Activated naive CD4-positive, alpha-beta T cell treated with anti-CD3 and anti-CD28 coated beads, Interleukin-2, amount 50 U/mL, for 72 hours (primary cell): Measurements from ENCODE around the gene SOST. TPM values are rescaled to one million over a fixed set of nuclear protein-coding genes. Genes with fewer than 3 reads are reported as not detected.
"Not testable (repeated sequence)": the region's sequence is repeated elsewhere in the genome, so short reads cannot be mapped to it uniquely, and the experiment has no call there.

ENCODE experiments used
- ATAC-seq, 2 donors: fragments of 150-1000 bp; cut with Tn5 transposase; 2 replicates each; pipeline ENCODE4 v1.10.0; 2021; ENCODE audit warnings: mild to moderate bottlenecking in 2 of 2, moderate library complexity in 2 of 2
- DNase-seq, 2 donors: peaks; one replicate each; pipeline ENCODE4 v3.0.0; 2021 to 2022; ENCODE audit warnings: low spot score in 2 of 2
- H3K27ac Mint-ChIP-seq, 2 donors: one replicate each; pipeline ENCODE4 v1.8.0; 2022; ENCODE audit warnings: mild to moderate bottlenecking in 2 of 2, mixed read lengths in 2 of 2
- H3K36me3 Mint-ChIP-seq, 2 donors: one replicate each; pipeline ENCODE4 v1.8.0; 2022; ENCODE audit warnings: mixed read lengths in 2 of 2
- H3K9me3 Mint-ChIP-seq, 2 donors: one replicate each; pipeline ENCODE4 v1.8.0; 2022; ENCODE audit warnings: mixed read lengths in 2 of 2
- total RNA-seq, 2 donors: library from RNA; stranded (reverse); gene quantifications; one replicate each; pipeline ENCODE4 v1.2.3, GENCODE V29; 2022

Gene SOST
- not detected for total RNA-seq

- peak within 1 kb of the TSS in 1 of 2 donors; percentile 22 for H3K27ac Mint-ChIP-seq
- ATAC-seq (no peak), DNase-seq (no peak)
- H3K9me3 Mint-ChIP-seq, result no peaks in the 10 kb centered on the region
- no peaks in the 10 kb centered on the region for H3K36me3 Mint-ChIP-seq
Observed at GRCh38 chr17:43758497-43759174, at the start of gene SOST. Gene SOST, minus strand, starts transcription at chr17:43758791. Its CDS starts 50 bp downstream, at chr17:43758741.

- DNase-seq (no peak), ATAC-seq (no peak)
- Mint-ChIP-seq H3K27ac (no peak overlapping the region), H3K36me3 (no peaks in the 10 kb centered on the region), H3K9me3 (no peaks in the 10 kb centered on the region)
Observed at GRCh38 chr17:43808076-43808475, 49.5 kb upstream of the SOST start.

GRCh38 chr17:43805117-43805516 is 46.5 kb upstream of the SOST start:
- no peaks in the 10 kb centered on the region for H3K36me3 Mint-ChIP-seq
- ATAC-seq (no peak), DNase-seq (no peak)
- H3K9me3 Mint-ChIP-seq, result no peaks in the 10 kb centered on the region
- H3K27ac Mint-ChIP-seq, result no peak overlapping the region

- DNase-seq, result no peak
- Mint-ChIP-seq H3K9me3 (no peaks in the 10 kb centered on the region), H3K27ac (no peak overlapping the region), H3K36me3 (no peaks in the 10 kb centered on the region)
- no peak for ATAC-seq
Observed at GRCh38 chr17:43803758-43804157, 45.2 kb upstream of the SOST start.

- H3K27ac Mint-ChIP-seq, result no peak overlapping the region
- no peak for DNase-seq
- no peak for ATAC-seq
- no peaks in the 10 kb centered on the region for H3K9me3 Mint-ChIP-seq
- H3K36me3 Mint-ChIP-seq, result no peaks in the 10 kb centered on the region
Observed at GRCh38 chr17:43801844-43802243, 43.3 kb upstream of the SOST start.

GRCh38 chr17:43800736-43801135 is 42.1 kb upstream of the SOST start:
- no peak for DNase-seq
- Mint-ChIP-seq H3K27ac (no peak overlapping the region), H3K9me3 (no peaks in the 10 kb centered on the region), H3K36me3 (no peaks in the 10 kb centered on the region)
- no peak for ATAC-seq

GRCh38 chr17:43799047-43799446 is 40.5 kb upstream of the SOST start:
- DNase-seq (no peak), ATAC-seq (no peak)
- H3K36me3 Mint-ChIP-seq, result no peaks in the 10 kb centered on the region
- no peaks in the 10 kb centered on the region for H3K9me3 Mint-ChIP-seq
- no peak overlapping the region for H3K27ac Mint-ChIP-seq

GRCh38 chr17:43798024-43798423 is 39.4 kb upstream of the SOST start:
- not testable (repeated sequence) for DNase-seq, H3K27ac Mint-ChIP-seq, ATAC-seq, H3K36me3 Mint-ChIP-seq, H3K9me3 Mint-ChIP-seq

- not testable (repeated sequence) for ATAC-seq, H3K27ac Mint-ChIP-seq, H3K9me3 Mint-ChIP-seq, DNase-seq, H3K36me3 Mint-ChIP-seq
Observed at GRCh38 chr17:43792668-43793067, 34.1 kb upstream of the SOST start.

- no peaks in the 10 kb centered on the region for H3K36me3 Mint-ChIP-seq
- no peak for ATAC-seq
- no peaks in the 10 kb centered on the region for H3K9me3 Mint-ChIP-seq
- H3K27ac Mint-ChIP-seq, result no peak overlapping the region
- no peak for DNase-seq
Observed at GRCh38 chr17:43791589-43791988, 33.0 kb upstream of the SOST start.

GRCh38 chr17:43790311-43790940 is 31.8 kb upstream of the SOST start:
- H3K27ac Mint-ChIP-seq, result no peak overlapping the region
- no peaks in the 10 kb centered on the region for H3K9me3 Mint-ChIP-seq
- DNase-seq (no peak), ATAC-seq (no peak)
- no peaks in the 10 kb centered on the region for H3K36me3 Mint-ChIP-seq

- Mint-ChIP-seq H3K9me3 (no peaks in the 10 kb centered on the region), H3K36me3 (no peaks in the 10 kb centered on the region), H3K27ac (no peak overlapping the region)
- DNase-seq (no peak), ATAC-seq (no peak)
Observed at GRCh38 chr17:43789482-43789881, 30.9 kb upstream of the SOST start.

- H3K36me3 Mint-ChIP-seq, result no peaks in the 10 kb centered on the region
- H3K9me3 Mint-ChIP-seq, result no peaks in the 10 kb centered on the region
- peak in 1 of 2 donors; percentile 32 for ATAC-seq
- no peak for DNase-seq
- H3K27ac Mint-ChIP-seq, result no peak overlapping the region
Observed at GRCh38 chr17:43788540-43788939, 29.9 kb upstream of the SOST start.

GRCh38 chr17:43787728-43788127 is 29.1 kb upstream of the SOST start:
- H3K27ac Mint-ChIP-seq, result no peak overlapping the region
- no peaks in the 10 kb centered on the region for H3K9me3 Mint-ChIP-seq
- ATAC-seq (no peak), DNase-seq (no peak)
- no peaks in the 10 kb centered on the region for H3K36me3 Mint-ChIP-seq

GRCh38 chr17:43784628-43785101 is 26.1 kb upstream of the SOST start:
- peak in 1 of 2 donors; percentile 48 for ATAC-seq
- no peak for DNase-seq

GRCh38 chr17:43784068-43784467 is 25.5 kb upstream of the SOST start:
- ATAC-seq, result no peak
- Mint-ChIP-seq H3K36me3 (peaks cover 0 to 3% of the 10 kb centered on the region in 2 donors), H3K27ac (no peak overlapping the region), H3K9me3 (no peaks in the 10 kb centered on the region)
- DNase-seq, result no peak

More at GRCh38 chr17:43784628-43785101, 26.1 kb upstream of the SOST start:
- H3K9me3 Mint-ChIP-seq, result no peaks in the 10 kb centered on the region
- no peaks in the 10 kb centered on the region for H3K36me3 Mint-ChIP-seq
- H3K27ac Mint-ChIP-seq, result no peak overlapping the region

GRCh38 chr17:43782913-43783680 is 24.5 kb upstream of the SOST start:
- Mint-ChIP-seq H3K27ac (no peak overlapping the region), H3K36me3 (peaks cover 0 to 4% of the 10 kb centered on the region in 2 donors), H3K9me3 (no peaks in the 10 kb centered on the region)
- DNase-seq, result no peak
- ATAC-seq, result no peak
